Measurements from ENCODE around the gene RNU6-1. TPM values are rescaled to one million over a fixed set of nuclear protein-coding genes. Genes with fewer than 3 reads are reported as not detected.

RNU6-1 gene
- total RNA-seq, 4 donors from 2014 or later, result not detected

DNA sequence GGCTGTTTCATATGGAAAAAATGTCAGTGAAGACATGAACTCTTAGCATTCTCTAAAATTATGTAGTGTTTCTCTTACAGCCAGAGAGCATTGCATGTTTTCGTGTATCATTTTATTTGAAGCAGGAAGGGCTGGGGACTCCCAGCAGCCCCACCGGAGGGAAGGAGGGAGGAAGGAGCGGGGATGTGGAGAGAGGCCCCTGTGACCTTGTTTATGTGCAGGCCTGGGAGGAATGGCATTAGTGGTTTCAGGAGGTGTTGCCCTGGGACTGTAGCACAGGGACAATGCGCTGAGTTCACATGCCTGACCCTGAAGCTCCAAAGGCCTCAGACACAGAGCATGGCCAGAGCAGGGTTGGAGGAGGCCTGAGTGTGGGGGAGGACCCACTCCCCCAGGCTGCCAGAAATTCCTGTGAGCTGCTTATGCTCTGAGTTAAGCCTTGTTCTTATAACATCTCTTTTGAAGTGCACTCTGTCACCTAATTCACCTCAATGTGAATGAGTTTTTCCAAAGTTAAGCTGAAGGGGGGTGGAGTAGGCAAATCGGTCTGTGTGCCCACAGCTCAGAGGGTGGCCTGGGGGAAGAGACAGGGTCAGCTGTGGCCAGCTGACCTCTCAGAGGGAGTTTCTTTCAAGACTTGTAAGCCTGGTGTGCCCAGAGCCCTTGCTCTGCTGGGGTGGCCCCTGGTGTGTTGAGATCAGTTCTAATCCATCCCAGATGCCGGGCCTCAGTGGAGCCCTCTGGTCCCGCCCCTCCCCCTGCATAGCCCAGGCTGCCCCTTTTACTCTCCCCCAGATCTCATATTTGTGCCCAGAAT is 3.9 kb upstream of the RNU6-1 start:
- Histone ChIP-seq H3K9me3 (no peaks in the 10 kb centered on the region), H3K4me1 (peaks cover 0 to 37% (median 10%) of the 10 kb centered on the region in 3 donors), H3K27me3 (no peaks in the 10 kb centered on the region), H3K27ac (peak overlapping the region in 2 of 4 donors; percentile 13 to 45), H3K4me3 (no peak overlapping the region), H3K36me3 (no peaks in the 10 kb centered on the region)
- TF ChIP-seq, protein P1, sequence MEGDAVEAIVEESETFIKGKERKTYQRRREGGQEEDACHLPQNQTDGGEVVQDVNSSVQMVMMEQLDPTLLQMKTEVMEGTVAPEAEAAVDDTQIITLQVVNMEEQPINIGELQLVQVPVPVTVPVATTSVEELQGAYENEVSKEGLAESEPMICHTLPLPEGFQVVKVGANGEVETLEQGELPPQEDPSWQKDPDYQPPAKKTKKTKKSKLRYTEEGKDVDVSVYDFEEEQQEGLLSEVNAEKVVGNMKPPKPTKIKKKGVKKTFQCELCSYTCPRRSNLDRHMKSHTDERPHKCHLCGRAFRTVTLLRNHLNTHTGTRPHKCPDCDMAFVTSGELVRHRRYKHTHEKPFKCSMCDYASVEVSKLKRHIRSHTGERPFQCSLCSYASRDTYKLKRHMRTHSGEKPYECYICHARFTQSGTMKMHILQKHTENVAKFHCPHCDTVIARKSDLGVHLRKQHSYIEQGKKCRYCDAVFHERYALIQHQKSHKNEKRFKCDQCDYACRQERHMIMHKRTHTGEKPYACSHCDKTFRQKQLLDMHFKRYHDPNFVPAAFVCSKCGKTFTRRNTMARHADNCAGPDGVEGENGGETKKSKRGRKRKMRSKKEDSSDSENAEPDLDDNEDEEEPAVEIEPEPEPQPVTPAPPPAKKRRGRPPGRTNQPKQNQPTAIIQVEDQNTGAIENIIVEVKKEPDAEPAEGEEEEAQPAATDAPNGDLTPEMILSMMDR (IDR thresholded peaks at IDR 0.05), result no peak
- no peak for TF ChIP-seq EP300 (IDR thresholded peaks at IDR 0.05)
- no peak for TF ChIP-seq POLR2AphosphoS5 (IDR thresholded peaks at IDR 0.05)
- TF ChIP-seq POLR2A (IDR thresholded peaks at IDR 0.05), result no peak
- ATAC-seq, result no peak
- WGBS, 2 donors (ENCODE audit: low coverage in 1 of 2), result 52 to 74% methylated on average over 3 to 5 of the region's 7 CpGs

DNA sequence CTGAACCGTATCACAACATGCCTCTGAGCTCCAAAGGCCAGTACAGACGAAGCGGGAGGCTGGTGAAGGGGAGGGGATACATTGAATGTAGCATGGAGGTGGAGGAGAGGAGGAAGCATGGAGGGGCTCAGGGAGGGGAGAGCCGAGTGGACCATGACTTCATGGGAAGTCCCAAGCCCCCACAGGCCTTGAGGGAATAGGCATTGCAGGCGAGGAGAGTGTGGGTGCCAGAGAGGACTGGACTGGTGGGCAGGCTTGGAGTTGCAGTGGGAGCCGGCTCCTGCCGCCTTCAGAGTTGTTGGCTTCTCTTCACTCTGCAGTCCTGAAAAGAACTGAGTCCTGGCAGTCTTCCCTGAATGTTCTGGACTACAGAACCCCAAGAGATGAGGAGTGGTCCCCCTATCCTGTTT is 3.3 kb upstream of the RNU6-1 start:
- peak overlapping the region in 2 of 4 donors; percentile 13 to 45 for H3K27ac ChIP-seq
- no peak for ATAC-seq
- 62 to 93% methylated on average over 3 to 6 of the region's 7 CpGs for WGBS, 2 donors (ENCODE audit: low coverage in 1 of 2)

DNA sequence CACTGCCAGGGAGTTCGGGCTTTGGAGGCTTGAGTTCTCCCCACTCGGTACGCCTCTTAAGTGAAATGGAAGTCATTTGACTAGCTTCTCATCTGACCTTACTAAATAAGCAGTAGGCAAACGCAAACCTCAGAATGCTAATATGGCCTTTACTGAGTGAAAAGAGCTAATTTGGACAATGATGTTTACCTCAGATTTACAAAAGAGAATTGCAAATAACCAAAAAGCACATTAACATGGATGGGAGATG is 1.6 kb upstream of the RNU6-1 start:
- no peak for TF ChIP-seq POLR2AphosphoS5 (IDR thresholded peaks at IDR 0.05)
- no peak for TF ChIP-seq POLR2A (IDR thresholded peaks at IDR 0.05)
- no peak for TF ChIP-seq EP300 (IDR thresholded peaks at IDR 0.05)
- TF ChIP-seq, protein P1 (IDR thresholded peaks at IDR 0.05), result no peak
- Histone ChIP-seq H3K4me1 (peaks cover 0 to 46% (median 12%) of the 10 kb centered on the region in 3 donors), H3K36me3 (no peaks in the 10 kb centered on the region), H3K9me3 (no peaks in the 10 kb centered on the region), H3K27ac (peak overlapping the region in 3 of 4 donors; percentile 97 to 100 (median 99)), H3K27me3 (no peaks in the 10 kb centered on the region), H3K4me3 (peak overlapping the region; percentile 66 to 96)
- WGBS, 2 donors (ENCODE audit: low coverage in 1 of 2), result 14 to 33% methylated on average over 2 to 4 of the region's 4 CpGs
- no peak for ATAC-seq

More for the DNA sequence above, 3.3 kb upstream of the RNU6-1 start:
- no peaks in the 10 kb centered on the region for H3K9me3 ChIP-seq
- H3K4me3 ChIP-seq, result no peak overlapping the region
- peaks cover 0 to 44% (median 12%) of the 10 kb centered on the region in 3 donors for H3K4me1 ChIP-seq
- H3K36me3 ChIP-seq, result no peaks in the 10 kb centered on the region
- H3K27me3 ChIP-seq, result no peaks in the 10 kb centered on the region
- TF ChIP-seq EP300 (IDR thresholded peaks at IDR 0.05) (no peak), POLR2A (IDR thresholded peaks at IDR 0.05) (no peak), POLR2AphosphoS5 (IDR thresholded peaks at IDR 0.05) (no peak)
- TF ChIP-seq, protein P1 (IDR thresholded peaks at IDR 0.05), result no peak

DNA sequence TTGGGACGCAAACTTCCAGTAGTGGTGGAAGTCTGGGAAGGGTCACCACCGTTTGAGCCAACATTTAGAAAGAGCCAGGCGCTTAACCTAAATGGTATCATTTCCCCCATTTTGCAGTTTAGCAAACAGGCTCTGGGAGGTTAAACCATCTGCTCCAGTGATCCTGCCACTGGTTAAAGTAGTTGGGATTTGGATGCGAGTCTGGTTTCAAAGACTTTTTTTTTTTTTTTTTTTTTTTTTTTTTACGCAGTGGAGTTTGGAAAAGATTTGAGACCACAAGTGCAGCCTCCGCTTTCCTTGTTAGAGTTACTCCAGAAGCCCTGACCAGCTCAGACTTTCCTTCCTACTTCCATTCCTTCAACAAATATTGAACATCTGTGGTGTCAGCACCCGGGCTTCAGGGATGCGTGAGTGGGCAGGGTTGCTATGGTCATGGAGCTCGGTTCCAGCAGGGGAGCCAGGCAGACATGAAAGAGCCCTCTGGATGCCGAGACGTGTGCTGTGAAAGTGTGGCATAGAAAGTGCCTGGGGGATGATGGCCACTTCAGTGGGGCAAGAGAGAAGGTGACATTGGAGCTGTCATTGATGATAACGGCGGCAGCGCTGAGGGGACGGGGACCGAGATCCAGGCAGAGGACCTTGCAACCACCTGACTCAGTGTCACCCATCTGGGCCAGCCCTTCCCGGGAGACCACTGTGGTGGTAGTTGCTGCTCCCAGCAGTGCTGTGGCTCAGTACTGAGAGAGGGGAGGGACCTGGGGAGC is 1.1 kb upstream of the RNU6-1 start:
- Histone ChIP-seq H3K27me3 (peaks cover 3% of the 10 kb centered on the region), H3K9me3 (no peaks in the 10 kb centered on the region), H3K4me1 (peaks cover 0 to 51% (median 12%) of the 10 kb centered on the region in 3 donors), H3K4me3 (peak overlapping the region; percentile 66 to 96), H3K36me3 (no peaks in the 10 kb centered on the region), H3K27ac (peak overlapping the region; percentile 91 to 100 (median 98))
- peak; percentile 10 for ATAC-seq
- 3 to 18% methylated on average over 8 of the region's 17 CpGs for WGBS, 2 donors (ENCODE audit: low coverage in 1 of 2)
- no peak for TF ChIP-seq POLR2A (IDR thresholded peaks at IDR 0.05)
- TF ChIP-seq POLR2AphosphoS5 (IDR thresholded peaks at IDR 0.05), result no peak
- no peak for TF ChIP-seq EP300 (IDR thresholded peaks at IDR 0.05)

DNA sequence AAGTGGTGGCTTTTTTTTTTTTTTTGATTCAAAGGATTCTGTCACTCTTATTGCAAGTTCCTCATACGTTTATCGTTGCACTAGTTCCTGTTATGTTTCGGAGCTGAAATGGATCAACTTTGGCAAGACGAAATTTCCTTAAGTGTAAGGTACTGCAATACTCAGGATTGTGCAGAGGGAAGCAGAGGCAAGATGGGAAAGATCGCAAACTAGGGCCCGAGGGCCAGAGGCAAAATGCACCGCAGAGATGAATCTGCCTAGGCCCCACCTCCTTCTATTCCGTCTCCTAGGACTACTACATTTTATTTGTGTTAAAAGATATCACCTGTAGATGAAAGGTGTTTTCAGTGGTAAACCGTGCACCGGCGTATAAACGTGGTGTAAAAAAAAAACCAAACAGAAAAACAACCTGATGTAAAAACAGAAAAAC is 331 bp downstream of the RNU6-1 start:
- Histone ChIP-seq H3K9me3 (no peaks in the 10 kb centered on the region), H3K36me3 (no peaks in the 10 kb centered on the region), H3K4me1 (peaks cover 0 to 64% (median 17%) of the 10 kb centered on the region in 3 donors), H3K27me3 (peaks cover 17% of the 10 kb centered on the region), H3K27ac (peak overlapping the region; percentile 19 to 100 (median 98)), H3K4me3 (peak overlapping the region; percentile 66 to 96)
- TF ChIP-seq POLR2A (IDR thresholded peaks at IDR 0.05) (no peak), POLR2AphosphoS5 (IDR thresholded peaks at IDR 0.05) (no peak), EP300 (IDR thresholded peaks at IDR 0.05) (no peak)
- TF ChIP-seq, protein P1 (IDR thresholded peaks at IDR 0.05), result no peak
- WGBS, 2 donors (ENCODE audit: low coverage in 1 of 2), result 0 to 1% methylated on average over 8 of the region's 12 CpGs
- no peak for ATAC-seq

Measured in gastroesophageal sphincter (tissue), 4 donors.